ENCODE results near the gene ADAMTSL1.

GRCh38 chr9:18504707-18505106 lies 30.8 kb downstream of the ADAMTSL1 start:
- no peak for TF ChIP-seq EZH2 (IDR thresholded peaks at IDR 0.05; ENCODE audit: insufficient read depth, low read length)
- no peak for TF ChIP-seq CTCF (IDR thresholded peaks at IDR 0.05; ENCODE audit: insufficient read depth, low read depth, low read length)

Data from astrocyte (in vitro differentiated cells and primary cell).